ENCODE measurements around the gene TAMALIN.

Gene TAMALIN

DNA sequence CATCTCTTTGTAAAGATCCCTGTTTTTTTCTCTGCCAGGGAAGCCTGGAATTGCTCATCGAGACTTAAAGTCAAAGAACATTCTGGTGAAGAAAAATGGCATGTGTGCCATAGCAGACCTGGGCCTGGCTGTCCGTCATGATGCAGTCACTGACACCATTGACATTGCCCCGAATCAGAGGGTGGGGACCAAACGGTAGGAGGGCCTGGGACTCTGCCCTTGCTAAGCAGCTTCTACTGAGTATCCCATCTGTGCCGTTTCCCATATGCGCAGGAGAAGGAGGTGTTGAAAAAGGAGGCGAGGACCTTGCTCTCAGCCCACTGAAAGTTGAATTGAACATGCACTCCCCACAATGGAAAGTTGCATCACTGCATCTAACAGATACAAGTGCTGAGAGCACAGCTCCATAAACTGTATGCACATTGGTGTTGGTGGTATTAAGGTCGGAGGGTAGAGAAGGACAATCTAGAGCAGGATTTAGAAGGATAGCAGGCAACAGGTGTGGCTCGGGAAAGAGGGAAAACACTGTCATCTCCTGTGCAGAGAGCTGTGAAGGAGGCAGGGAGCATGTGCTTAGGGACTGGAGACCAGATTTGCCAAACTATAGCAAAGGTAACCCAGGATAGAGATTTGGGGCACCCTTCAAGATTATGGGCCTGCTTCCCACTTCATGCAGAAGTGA, 21.5 kb upstream of the TAMALIN start:
- no peak for DNase-seq

DNA sequence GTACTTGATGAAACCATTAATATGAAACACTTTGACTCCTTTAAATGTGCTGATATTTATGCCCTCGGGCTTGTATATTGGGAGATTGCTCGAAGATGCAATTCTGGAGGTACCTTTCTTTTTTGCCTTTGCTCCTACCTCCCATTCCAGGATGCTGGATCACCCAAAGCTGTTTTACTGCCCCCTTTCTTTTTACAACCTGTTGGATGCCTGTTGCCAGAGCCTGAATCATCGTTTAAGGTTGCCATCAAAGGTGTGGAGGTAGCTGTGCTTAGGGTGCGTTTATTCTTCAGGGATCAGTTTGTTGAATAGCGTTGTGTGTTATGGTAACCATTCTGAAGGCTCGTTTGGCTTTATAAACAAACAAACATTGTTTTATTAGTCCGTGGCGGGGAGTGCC, 19.9 kb upstream of the TAMALIN start:
- DNase-seq, result no peak

DNA sequence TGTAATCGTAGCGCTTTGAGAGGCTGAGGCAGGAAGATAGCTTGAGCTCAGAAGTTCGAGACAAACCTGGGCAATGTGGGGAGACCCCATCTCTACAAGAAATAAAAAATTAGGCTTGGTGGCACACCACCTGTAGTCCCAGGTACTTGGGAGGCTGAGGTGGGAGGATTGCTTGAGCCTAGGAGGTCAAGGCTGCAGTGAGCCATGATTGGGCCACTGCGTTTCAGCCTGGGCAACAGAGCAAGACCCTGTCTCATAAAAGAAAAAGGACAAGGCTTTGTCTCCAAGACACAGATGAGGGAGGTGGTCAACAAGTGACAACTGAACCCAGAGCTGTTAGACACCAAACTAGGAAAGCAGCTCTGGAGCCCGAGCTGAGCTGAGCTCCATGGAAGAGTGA, 14.5 kb upstream of the TAMALIN start:
- DNase-seq, result no peak

DNA sequence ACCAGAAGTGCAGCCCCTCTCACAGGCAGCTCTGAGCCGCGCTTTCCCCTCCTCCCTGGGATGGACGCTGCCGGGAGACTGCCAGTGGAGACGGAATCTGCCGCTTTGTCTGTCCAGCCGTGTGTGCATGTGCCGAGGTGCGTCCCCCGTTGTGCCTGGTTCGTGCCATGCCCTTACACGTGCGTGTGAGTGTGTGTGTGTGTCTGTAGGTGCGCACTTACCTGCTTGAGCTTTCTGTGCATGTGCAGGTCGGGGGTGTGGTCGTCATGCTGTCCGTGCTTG, 12.3 kb upstream of the TAMALIN start:
- no peak for DNase-seq

DNA sequence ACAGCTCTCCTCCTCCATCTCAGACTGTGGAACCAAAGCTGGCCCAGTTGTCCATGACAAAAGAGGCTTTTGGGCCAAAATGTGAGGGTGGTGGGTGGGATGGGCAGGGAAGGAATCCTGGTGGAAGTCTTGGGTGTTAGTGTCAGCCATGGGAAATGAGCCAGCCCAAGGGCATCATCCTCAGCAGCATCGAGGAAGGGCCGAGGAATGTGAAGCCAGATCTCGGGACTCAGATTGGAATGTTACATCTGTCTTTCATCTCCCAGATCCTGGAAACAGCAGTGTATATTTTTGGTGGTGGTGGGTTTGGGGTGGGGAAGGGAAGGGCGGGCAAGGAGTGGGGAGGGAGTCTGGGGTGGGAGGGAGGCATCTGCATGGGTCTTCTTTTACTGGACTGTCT, 11.8 kb upstream of the TAMALIN start:
- no peak for DNase-seq

DNA sequence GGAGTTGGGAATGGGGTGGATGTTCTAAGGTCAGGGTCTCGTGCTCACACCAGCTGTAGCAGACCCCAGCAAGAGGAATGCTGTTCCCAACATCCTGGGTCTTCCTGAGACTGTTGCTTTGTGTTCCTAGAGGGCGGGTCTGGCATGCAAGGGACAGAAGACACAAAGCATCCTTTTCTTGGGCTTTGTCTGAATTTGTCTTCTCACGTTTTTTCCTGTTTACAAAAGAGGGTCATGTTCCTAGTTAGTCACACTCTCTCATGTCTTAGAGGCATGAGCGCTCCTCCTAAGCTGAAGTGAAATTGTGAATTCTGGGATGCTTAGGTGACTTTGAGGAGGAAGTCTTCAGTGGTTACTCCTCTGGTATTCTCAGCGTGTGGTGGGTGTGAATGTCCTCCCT, 9.6 kb upstream of the TAMALIN start:
- no peak for DNase-seq

DNA sequence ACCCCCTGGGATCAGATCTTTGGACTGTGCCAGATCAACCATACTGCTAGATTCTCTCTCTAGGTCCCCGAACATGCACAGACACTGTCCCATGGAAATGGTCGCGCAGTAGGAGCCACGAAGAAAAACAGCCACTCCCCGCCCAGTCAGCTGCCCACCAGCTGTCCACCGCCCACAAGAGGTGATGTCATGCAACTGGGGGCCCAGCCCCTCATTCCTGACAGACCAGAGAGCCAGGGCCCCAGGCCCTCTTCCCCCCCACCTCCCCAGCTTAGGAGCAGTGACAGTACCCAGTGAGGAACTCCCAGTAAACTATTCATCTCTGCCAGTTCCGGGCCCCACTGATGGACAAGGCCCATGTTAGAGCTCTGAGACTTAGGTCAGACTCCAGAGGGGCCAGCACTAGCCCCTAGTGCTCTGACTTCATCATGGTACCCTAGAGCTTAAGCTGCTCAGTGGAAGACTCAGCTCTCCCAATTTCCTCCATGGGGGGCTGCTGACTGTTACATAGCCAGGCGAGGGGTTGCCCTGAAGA, 3.7 kb upstream of the TAMALIN start:
- no peak for DNase-seq

DNA sequence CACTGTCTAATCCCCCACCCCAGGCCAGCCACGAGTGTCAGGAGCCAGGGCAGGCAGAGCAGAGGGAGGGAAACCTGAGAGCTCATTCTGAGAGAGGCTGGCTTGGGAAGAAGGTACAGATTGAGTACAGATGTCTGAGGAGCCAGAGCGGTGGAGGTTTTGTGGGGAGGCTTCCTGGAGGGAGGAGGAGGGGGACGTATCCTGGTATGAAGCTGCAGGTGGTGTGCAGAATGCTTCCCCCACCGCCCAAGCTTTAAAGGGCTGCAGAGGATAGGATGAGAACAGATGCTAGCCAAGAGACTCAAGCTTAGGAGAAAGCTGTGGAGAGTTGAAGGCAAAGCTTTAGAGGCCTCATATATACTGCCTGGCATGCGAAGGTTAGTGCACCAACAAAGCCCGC, 3.2 kb upstream of the TAMALIN start:
- no peak for DNase-seq

DNA sequence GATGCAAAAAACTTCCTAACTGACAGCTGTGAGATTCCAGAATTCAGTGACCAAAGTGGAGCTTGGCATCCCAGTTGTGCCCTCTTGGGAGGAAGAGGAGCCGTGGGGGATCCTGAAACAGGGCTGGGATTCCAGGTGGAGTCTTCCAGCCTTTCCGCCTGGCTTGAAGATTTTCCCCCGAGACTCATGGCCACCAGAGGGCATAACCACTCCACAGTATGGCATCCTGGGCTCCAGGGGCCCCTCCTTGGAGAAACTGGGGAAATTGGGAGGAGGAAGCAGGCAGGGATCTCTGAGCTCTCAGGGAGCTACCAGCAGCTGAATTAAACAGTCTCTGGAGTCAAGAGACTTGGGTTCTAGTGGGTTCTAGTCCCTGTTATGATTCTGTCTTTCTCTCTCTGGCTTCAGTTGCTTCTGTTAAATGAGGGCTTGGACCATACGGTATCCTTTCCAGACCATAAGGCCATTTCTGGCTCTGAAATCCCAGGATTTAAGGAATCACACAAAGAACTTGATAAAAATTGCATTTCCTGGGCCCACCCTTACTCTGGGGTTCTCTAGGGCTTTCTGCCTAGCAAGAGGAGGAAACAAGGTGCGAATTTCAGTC, 2.6 kb upstream of the TAMALIN start:
- DNase-seq, result peak; percentile 47

DNA sequence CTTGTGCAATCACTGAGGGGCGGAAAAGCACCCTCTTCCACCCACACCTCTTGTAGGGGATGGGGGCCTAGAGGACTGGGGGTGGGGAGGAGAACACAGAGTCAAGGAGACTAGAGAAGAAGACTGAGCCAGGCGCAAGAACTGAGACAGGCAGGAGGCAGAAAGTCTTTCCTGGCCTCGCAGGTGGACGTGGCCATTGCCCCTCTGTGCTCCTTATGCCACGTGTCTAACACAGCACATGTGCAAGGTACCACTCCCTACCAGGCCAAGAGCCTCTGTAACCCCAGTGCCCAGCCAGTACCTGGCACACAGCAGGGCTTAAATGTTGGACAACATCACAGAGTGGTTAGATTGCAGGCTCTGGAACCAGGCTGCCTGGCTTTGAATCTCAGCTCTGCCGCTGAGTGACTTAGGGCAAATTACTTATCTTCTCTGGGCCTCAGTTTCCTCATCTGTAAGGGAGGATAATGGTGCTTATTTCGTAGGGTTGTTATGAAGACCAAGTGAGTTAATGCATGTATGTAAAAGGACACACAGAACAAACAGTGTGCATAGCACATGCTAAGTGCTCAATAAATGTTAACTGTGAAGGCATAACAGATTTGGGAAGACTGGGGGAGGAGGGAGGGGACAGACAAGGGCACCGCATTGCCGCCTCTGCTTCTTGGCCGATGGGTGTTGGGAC, 1.4 kb upstream of the TAMALIN start:
- no peak for DNase-seq

DNA sequence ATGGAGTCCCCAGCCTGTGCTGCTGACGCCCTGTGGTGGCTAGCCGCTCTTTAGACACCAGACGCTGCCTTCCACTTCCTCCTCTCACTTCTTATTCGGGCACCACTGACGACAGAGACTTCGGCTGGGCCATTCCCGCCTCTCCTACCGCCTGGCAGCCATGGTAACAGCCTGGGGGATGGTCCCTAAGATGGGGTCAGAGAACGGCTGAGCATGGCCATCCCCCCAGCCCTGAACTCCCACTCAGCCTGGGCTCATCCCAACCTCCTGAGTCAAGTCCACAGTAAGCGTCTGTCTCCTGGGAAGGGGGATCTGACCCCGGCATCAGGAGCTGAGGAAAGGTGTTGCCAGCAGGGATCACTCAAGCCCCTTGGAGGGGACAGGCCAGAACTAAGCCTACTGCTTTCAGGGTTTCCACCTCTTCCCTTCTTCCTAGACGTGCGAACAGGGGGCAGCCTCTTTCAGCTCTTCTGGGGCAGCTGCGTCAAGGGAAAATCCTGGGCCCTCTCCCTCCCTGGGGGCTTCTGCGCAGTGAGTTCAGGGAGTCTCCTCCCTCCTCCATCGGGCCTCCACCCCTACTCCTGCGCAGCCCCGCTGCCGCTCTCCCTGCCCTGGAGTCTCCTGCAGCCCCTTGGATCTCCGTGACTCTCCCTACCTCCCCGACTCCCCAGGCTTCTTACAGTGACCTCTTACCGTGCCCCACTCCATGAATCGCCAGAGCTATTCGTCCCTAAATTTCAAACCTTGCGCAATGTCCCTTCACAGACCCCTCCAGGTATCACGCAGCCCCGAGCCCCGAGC, 643 bp upstream of the TAMALIN start:
- DNase-seq, result no peak

DNA sequence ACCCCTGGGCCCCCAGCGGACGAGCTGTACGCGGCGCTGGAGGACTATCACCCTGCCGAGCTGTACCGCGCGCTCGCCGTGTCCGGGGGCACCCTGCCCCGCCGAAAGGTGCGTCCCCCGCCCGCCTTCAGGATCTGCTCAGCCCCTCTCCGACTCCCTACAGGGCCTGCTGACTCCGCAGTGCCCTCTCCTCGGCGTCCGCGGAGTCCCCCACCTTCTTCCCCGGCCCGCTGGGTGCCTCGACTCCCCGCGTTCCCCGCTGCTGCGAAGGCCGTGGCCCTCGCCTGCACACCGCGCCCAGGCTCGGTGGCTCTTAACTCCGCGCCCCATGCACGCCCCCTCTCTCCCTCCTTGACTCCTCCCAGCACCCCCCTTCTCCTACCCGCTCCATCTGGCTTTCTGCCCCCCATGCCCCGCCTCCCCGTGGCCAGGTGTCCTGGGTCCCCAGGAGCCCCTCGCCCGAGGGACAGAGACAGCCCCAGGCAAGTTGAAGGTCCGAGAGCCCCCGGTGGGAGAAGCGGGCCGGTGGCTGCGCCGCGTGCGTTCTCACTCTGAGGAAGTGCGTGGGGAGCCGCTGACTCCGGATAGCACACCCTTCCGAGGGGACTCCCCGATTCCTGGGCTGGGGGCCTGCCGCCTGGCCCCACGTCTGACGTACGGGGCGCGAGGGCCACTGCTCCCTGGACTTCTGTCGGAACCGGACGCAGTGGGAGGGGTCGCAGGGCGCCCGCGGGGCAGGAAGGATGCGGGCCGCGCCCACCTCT, 594 bp downstream of the TAMALIN start:
- no peak for DNase-seq

DNA sequence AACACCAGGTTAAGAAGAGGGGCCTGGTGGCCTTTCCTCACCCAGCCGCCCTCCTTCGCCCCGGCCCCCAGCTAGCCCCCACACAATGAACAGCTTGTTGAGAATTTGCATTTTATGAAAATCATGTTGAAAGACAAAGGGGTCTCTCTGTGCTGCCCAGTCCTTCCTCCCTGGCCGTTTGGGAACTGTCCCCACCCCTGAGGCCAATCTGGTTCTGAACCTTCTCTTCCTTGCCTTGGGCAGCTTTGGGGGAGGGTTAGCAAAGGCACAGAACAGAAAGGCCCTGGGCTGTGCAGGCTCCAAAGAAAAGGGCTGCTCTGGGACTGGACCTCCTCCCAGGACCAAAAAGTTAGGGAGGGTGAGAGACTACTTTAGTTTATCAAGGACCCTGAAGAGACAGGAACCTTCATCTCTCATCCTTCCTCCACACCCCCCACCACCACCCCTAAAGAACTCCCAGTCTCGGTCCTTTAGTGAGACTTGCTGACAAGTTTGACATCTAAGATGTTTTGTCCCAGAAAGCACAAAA, 1.3 kb downstream of the TAMALIN start:
- DNase-seq, result no peak

DNA sequence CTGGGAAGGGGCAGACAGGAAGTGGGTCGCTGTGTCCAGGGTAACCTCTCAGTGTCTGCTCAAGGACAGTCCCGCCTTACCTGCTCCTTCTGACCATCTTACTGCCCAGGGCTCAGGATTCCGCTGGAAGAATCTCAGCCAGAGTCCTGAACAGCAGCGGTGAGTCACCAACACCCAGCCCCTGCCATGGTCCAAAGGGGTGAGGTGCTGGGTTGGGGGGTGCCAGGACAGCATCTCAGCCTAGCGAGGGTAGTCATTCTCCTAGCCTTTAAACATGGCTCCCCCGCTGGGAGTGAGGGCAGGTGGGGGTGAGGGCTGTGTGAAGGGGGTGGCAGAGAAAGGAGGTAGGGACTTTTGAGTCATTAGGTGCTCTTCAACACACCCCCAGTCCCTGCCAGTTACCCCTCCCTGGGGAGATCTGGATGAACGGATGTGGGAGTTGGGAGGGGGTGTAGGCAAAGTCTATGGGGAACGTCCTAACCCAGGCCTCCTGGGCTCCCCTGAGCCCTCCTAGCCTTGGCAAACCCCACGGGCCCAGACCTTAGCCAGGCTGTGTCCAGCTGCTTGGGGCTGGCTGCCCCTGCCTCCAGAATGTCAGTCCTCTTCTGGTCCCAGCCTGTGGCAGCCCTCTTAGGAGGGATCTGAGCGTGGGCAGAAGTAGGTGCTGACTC, 2.5 kb downstream of the TAMALIN start:
- DNase-seq, result no peak

DNA sequence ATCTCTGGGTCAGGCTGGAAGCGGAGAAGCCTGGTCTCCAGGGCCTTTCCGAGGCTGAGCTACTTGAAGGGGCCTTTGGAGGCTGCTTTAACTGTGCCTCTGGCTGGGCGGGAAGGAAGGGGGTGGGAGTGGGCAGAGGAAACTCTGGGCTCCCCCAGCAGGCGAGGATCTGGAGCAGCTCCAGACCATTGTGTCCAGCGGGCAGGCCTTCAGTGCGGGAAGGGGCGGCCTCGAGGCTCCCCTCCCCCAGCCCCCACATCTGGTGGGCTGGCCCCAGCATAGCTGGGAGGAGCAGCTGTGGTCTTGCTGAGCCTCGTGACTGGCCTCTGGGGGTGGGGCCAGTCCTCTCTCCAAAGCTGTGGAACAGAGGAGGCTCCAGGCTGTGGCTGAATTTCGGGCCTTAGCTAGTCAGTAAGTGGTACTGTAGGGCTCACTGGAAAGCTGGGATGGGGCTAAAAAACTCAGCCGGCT, 3.4 kb downstream of the TAMALIN start:
- no peak for DNase-seq

DNA sequence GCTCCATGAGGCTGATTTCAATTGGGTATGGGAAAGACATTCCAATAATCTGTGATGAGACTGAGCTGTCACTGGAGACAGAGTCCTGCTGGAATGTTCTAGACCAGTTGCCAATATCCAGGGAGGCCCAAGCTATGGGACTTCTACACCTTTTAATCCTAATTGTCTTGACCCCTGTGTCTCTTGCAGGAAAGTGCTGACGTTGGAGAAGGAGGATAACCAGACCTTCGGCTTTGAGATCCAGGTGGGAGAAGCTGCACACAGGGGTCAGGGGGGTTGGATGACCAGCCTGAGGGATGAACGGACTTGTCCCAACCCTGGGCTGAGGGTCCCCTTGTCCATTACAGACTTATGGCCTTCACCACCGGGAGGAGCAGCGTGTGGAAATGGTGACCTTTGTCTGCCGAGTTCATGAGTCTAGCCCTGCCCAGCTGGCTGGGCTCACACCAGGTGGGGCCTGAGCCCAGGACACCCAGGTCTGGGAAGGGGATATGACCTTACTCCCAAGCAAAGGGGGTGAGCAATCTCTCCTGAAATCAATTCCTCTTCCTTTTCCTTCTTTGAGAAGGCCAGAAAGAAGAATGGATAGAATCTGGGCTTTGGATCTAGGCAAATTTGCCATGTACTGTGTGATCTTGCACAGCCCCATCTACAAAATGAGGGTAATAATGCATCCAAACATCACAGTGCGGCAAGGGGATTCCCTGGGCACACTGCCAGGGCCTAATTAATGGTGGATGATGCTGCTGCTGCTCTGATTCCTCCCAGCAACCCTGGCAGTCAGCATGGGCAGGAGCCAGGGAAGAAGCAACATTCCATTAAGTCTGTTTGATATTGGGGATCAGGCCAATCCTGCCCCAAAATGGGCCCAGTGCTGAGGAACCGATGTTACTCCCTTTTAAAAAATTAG, 4.2 kb downstream of the TAMALIN start:
- DNase-seq, result no peak

DNA sequence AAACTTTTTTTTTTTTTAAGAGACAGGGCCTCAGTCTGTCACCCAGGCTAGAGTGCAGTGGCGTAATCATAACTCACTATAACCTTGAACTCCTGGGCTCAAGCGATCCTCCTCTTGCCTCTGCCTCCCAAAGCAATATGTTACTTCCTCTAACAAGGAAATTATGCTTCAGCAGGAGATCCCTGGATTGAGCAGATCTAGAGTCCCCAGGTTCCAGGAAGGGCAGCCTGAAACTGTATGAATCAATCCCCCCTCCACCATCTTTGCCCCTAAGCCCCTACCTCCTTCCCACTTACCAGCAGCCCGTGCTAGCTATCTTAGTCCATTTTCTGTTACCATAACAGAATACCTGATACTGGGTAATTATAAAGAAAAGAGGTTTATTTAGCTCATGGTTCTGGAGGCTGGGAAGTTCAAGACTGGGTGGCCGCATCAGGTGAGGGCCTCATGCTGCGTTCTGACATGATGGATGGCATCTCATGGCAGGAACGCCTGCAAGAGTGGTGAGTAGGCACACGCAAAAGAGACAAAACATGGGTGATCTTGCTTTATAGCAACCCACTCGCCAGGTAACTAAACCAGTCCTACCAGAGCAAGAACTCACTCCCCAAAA, 5.0 kb downstream of the TAMALIN start:
- DNase-seq, result no peak

DNA sequence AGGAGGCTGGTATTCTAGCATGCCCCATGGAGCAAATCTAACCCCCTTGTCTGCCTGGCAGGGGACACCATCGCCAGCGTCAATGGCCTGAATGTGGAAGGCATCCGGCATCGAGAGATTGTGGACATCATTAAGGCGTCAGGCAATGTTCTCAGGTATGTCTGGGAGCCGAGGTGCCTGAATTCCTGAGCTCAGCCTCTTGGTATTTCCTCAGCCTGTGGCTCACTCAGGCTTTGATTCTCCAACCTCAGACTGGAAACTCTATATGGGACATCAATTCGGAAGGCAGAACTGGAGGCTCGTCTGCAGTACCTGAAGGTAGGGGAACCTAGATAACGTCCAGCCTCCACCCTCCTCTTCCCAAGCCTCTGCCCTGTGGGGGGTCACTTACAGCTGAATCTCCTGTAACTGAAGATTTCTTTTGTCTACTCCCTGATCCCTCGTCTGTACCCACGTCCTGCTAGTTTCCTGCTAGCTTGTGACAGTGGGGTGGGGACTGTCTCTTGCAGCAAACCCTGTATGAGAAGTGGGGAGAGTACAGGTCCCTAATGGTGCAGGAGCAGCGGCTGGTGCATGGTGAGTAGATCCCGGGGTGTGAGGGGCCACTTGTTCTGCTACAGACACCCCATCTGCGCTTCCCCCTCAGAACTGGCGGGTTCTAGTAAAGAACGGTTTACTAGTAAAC, 7.0 kb downstream of the TAMALIN start:
- no peak for DNase-seq
